ENCODE results near the gene TYW1B.
"Not testable (repeated sequence)": the region's sequence is repeated elsewhere in the genome, so short reads cannot be mapped to it uniquely, and the experiment has no call there.

The TYW1B gene

GRCh38 chr7:72640740-72641139 lies 187.3 kb downstream of the TYW1B start:
- H3K4me1 ChIP-seq (ENCODE audit: control insufficient read depth, insufficient read depth, low read length); H3K9me3 ChIP-seq (ENCODE audit: control insufficient read depth, low read length); H3K4me3 ChIP-seq (ENCODE audit: low read length); DNase-seq (ENCODE audit: low read depth); H3K27me3 ChIP-seq (replicated peaks; ENCODE audit: control insufficient read depth, insufficient read depth, low read length); H3K9ac ChIP-seq (ENCODE audit: low read length); H3K36me3 ChIP-seq (ENCODE audit: control insufficient read depth, insufficient read depth, low read length, severe bottlenecking): not testable (repeated sequence)

GRCh38 chr7:72635273-72635908 lies 192.6 kb downstream of the TYW1B start:
- not testable (repeated sequence) for DNase-seq (ENCODE audit: low read depth); H3K27me3 ChIP-seq (replicated peaks; ENCODE audit: control insufficient read depth, insufficient read depth, low read length); H3K36me3 ChIP-seq (ENCODE audit: control insufficient read depth, insufficient read depth, low read length, severe bottlenecking); H3K4me3 ChIP-seq (ENCODE audit: low read length); H3K9ac ChIP-seq (ENCODE audit: low read length); H3K4me1 ChIP-seq (ENCODE audit: control insufficient read depth, insufficient read depth, low read length); H3K9me3 ChIP-seq (ENCODE audit: control insufficient read depth, low read length)

GRCh38 chr7:72632765-72633292 lies 195.2 kb downstream of the TYW1B start:
- H3K4me3 ChIP-seq (ENCODE audit: low read length); DNase-seq (ENCODE audit: low read depth); H3K9ac ChIP-seq (ENCODE audit: low read length); H3K4me1 ChIP-seq (ENCODE audit: control insufficient read depth, insufficient read depth, low read length); H3K27me3 ChIP-seq (replicated peaks; ENCODE audit: control insufficient read depth, insufficient read depth, low read length); H3K36me3 ChIP-seq (ENCODE audit: control insufficient read depth, insufficient read depth, low read length, severe bottlenecking); H3K9me3 ChIP-seq (ENCODE audit: control insufficient read depth, low read length): not testable (repeated sequence)

GRCh38 chr7:72628375-72628774 lies 199.6 kb downstream of the TYW1B start:
- not testable (repeated sequence) for H3K4me3 ChIP-seq (ENCODE audit: low read length); H3K36me3 ChIP-seq (ENCODE audit: control insufficient read depth, insufficient read depth, low read length, severe bottlenecking); H3K4me1 ChIP-seq (ENCODE audit: control insufficient read depth, insufficient read depth, low read length); DNase-seq (ENCODE audit: low read depth); H3K27me3 ChIP-seq (replicated peaks; ENCODE audit: control insufficient read depth, insufficient read depth, low read length); H3K9me3 ChIP-seq (ENCODE audit: control insufficient read depth, low read length); H3K9ac ChIP-seq (ENCODE audit: low read length)

- not testable (repeated sequence) for H3K9me3 ChIP-seq (ENCODE audit: control insufficient read depth, low read length); H3K4me3 ChIP-seq (ENCODE audit: low read length); H3K9ac ChIP-seq (ENCODE audit: low read length); H3K36me3 ChIP-seq (ENCODE audit: control insufficient read depth, insufficient read depth, low read length, severe bottlenecking); H3K4me1 ChIP-seq (ENCODE audit: control insufficient read depth, insufficient read depth, low read length); DNase-seq (ENCODE audit: low read depth); H3K27me3 ChIP-seq (replicated peaks; ENCODE audit: control insufficient read depth, insufficient read depth, low read length)
Observed at GRCh38 chr7:72626428-72627011, 201.5 kb downstream of the TYW1B start.

- H3K9ac ChIP-seq (ENCODE audit: low read length); H3K9me3 ChIP-seq (ENCODE audit: control insufficient read depth, low read length); H3K4me1 ChIP-seq (ENCODE audit: control insufficient read depth, insufficient read depth, low read length); H3K27me3 ChIP-seq (replicated peaks; ENCODE audit: control insufficient read depth, insufficient read depth, low read length); DNase-seq (ENCODE audit: low read depth); H3K36me3 ChIP-seq (ENCODE audit: control insufficient read depth, insufficient read depth, low read length, severe bottlenecking); H3K4me3 ChIP-seq (ENCODE audit: low read length): not testable (repeated sequence)
Observed at GRCh38 chr7:72625721-72626423, 202.1 kb downstream of the TYW1B start.

GRCh38 chr7:72622532-72622931 lies 205.5 kb downstream of the TYW1B start:
- Histone ChIP-seq H3K4me3 (ENCODE audit: low read length) (no peak overlapping the region), H3K36me3 (ENCODE audit: control insufficient read depth, insufficient read depth, low read length, severe bottlenecking) (no peaks in the 10 kb centered on the region), H3K9me3 (ENCODE audit: control insufficient read depth, low read length) (no peaks in the 10 kb centered on the region), H3K9ac (ENCODE audit: low read length) (no peak overlapping the region), H3K27me3 (replicated peaks; ENCODE audit: control insufficient read depth, insufficient read depth, low read length) (no peaks in the 10 kb centered on the region), H3K4me1 (ENCODE audit: control insufficient read depth, insufficient read depth, low read length) (no peaks in the 10 kb centered on the region)
- DNase-seq (ENCODE audit: low read depth) = no peak

GRCh38 chr7:72621761-72622187 lies 206.2 kb downstream of the TYW1B start:
- not testable (repeated sequence) for H3K9me3 ChIP-seq (ENCODE audit: control insufficient read depth, low read length); H3K4me1 ChIP-seq (ENCODE audit: control insufficient read depth, insufficient read depth, low read length); H3K27me3 ChIP-seq (replicated peaks; ENCODE audit: control insufficient read depth, insufficient read depth, low read length); H3K36me3 ChIP-seq (ENCODE audit: control insufficient read depth, insufficient read depth, low read length, severe bottlenecking); H3K4me3 ChIP-seq (ENCODE audit: low read length); H3K9ac ChIP-seq (ENCODE audit: low read length); DNase-seq (ENCODE audit: low read depth)

GRCh38 chr7:72620923-72621322 lies 207.1 kb downstream of the TYW1B start:
- not testable (repeated sequence) for H3K9ac ChIP-seq (ENCODE audit: low read length); H3K4me3 ChIP-seq (ENCODE audit: low read length); H3K27me3 ChIP-seq (replicated peaks; ENCODE audit: control insufficient read depth, insufficient read depth, low read length); H3K4me1 ChIP-seq (ENCODE audit: control insufficient read depth, insufficient read depth, low read length); DNase-seq (ENCODE audit: low read depth); H3K36me3 ChIP-seq (ENCODE audit: control insufficient read depth, insufficient read depth, low read length, severe bottlenecking); H3K9me3 ChIP-seq (ENCODE audit: control insufficient read depth, low read length)

- H3K4me3 ChIP-seq (ENCODE audit: low read length); H3K9ac ChIP-seq (ENCODE audit: low read length); H3K27me3 ChIP-seq (replicated peaks; ENCODE audit: control insufficient read depth, insufficient read depth, low read length); H3K9me3 ChIP-seq (ENCODE audit: control insufficient read depth, low read length); DNase-seq (ENCODE audit: low read depth); H3K36me3 ChIP-seq (ENCODE audit: control insufficient read depth, insufficient read depth, low read length, severe bottlenecking); H3K4me1 ChIP-seq (ENCODE audit: control insufficient read depth, insufficient read depth, low read length): not testable (repeated sequence)
Observed at GRCh38 chr7:72618435-72619180, 209.4 kb downstream of the TYW1B start.

- H3K4me3 ChIP-seq (ENCODE audit: low read length); DNase-seq (ENCODE audit: low read depth); H3K4me1 ChIP-seq (ENCODE audit: control insufficient read depth, insufficient read depth, low read length); H3K36me3 ChIP-seq (ENCODE audit: control insufficient read depth, insufficient read depth, low read length, severe bottlenecking); H3K9ac ChIP-seq (ENCODE audit: low read length); H3K9me3 ChIP-seq (ENCODE audit: control insufficient read depth, low read length); H3K27me3 ChIP-seq (replicated peaks; ENCODE audit: control insufficient read depth, insufficient read depth, low read length): not testable (repeated sequence)
Observed at GRCh38 chr7:72609761-72610160, 218.2 kb downstream of the TYW1B start.

All from adipocyte (in vitro differentiated cells).